HG03565 (cell line): ENCODE results near the gene CLDN34.

Experiments used
- ATAC-seq: cut with Tn5 transposase; IDR thresholded peaks from one replicate; pipeline ENCODE4 v1.9.1; 2021; ENCODE audit warnings: mild to moderate bottlenecking, moderate library complexity; ENCODE audit not compliant: unreplicated experiment

CLDN34 gene

DNA sequence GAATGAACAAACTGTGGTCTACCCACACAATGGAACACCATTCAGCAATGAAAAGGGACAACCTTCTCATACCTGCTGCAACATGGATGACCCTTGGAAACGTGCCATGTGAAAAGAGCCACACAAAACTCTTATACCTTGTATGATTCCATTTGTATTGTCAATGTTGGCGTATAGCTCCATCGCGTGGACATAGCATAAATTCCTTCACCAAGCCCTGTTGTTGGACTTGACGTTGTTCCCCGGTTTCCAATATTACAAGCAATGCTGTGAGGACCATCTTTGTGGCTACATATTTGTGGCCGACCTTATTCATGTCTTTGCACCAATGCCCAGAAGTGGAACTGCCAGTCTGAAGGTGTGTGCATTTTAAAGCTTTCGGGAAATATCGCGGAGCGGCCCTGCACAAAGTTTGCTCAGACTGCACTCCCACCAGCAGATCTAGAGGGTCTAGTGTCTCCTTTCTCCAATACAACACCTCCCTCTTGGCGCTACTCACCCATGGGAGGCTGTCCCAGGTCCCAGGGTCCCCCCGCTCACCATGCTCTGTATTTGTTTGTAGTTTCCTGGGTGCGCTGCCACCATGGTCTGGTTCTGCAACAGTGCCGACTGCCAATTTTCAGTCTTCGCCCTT, at the start of gene CLDN34:
TSS of gene CLDN34 (plus strand) at position 584 of the 634 bp plus-strand sequence. CDS start at position 584, 0 bp downstream.
- ATAC-seq, result no peak

DNA sequence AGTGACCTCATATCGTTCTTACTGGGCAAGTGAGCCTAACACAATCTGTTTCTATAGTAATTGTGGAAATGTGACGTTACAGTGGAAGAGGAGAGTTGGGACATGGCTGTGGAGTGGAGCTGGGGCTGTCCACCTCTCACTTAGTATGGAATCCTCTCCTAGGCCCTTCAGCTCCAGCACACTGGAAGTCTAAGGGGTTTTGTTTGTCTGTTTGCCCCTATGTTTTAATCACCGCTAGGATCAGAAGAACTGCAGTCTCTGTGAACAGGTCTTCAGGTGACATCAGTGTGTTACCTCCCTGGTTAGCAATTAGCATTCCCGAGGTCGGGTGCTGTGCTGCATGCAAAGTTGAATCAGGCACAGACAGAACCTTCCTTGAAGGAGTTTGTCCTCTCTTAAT, 49.3 kb upstream of the CLDN34 start:
- ATAC-seq, result no peak

- no peak for ATAC-seq
These were observed 47.5 kb upstream of the CLDN34 start for GRCh38 chrX:9919632-9920172.

- no peak for ATAC-seq
These were observed 45.8 kb upstream of the CLDN34 start for GRCh38 chrX:9921407-9921806.

- no peak for ATAC-seq
These were observed 43.8 kb upstream of the CLDN34 start for GRCh38 chrX:9923357-9923756.

DNA sequence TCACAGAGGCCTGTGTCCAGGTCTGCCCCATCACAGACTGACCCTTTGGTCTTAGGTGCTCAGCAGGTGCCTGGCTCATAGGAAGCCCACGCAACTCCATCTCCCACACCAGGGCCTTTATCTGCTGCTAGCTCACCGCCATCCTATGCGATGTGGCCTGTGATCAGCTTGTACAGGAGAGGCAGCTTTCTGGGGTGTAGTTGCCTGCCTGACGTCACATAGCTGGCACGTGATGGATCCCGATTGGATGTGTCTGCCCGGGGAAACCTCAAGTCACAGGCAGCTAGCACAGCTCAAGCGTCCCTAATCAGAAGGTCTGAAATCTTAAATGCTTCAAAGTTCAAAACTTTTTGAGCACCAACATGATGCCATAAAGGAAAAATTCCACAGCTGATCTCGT, 41.2 kb upstream of the CLDN34 start:
- ATAC-seq, result no peak

- ATAC-seq, result no peak
These were observed 39.3 kb upstream of the CLDN34 start for GRCh38 chrX:9927698-9928482.

DNA sequence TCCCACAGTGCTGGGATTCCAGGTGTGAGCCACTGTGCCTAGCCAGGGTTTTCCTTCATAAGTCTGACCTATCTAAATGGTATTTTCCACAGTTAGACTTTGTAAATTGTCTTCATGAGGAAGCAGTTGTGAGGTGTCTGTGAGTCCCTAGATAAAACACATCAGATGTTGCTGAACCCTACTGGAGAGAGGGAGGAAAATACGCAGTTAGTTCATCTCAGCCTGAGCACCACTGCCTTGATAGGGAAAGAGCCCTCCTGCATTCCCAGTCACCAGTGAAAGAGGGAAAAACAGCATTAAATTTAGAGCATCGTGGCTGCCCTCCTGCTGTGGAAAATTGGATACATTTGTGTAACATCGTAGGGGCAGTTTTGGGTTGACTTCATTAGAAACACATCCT, 31.7 kb upstream of the CLDN34 start:
- ATAC-seq, result no peak

GRCh38 chrX:9937761-9938160, 29.4 kb upstream of the CLDN34 start:
- ATAC-seq, result no peak

DNA sequence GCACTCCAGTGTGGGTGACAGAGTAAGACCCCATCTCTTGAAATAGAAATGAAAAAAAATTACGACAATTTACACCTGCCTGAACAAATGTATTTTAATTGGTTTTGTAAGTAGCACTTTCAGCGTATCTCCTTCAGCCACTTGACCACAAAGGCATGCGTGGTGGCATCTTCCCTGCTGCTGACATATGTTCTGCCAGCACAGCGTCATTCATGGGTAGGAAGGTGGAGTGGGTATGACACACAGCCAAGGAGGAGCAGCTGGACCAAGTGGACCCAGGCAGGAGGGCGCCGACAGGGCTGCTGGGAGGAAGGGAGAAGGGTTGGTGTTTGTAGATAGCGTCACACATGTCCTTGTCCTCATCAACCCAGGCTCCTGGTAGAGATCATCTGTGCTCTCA, 28.6 kb upstream of the CLDN34 start:
- no peak for ATAC-seq

GRCh38 chrX:9940421-9940820, 26.7 kb upstream of the CLDN34 start:
- no peak for ATAC-seq

GRCh38 chrX:9942086-9942485, 25.1 kb upstream of the CLDN34 start:
- peak; percentile 90 for ATAC-seq

GRCh38 chrX:9943420-9943819, 23.7 kb upstream of the CLDN34 start:
- no peak for ATAC-seq

- no peak for ATAC-seq
These were observed 19.9 kb upstream of the CLDN34 start for GRCh38 chrX:9947131-9947794.

- ATAC-seq, result no peak
These were observed 18.8 kb upstream of the CLDN34 start for GRCh38 chrX:9948406-9948805.

GRCh38 chrX:9952300-9952699, 14.9 kb upstream of the CLDN34 start:
- ATAC-seq, result no peak

DNA sequence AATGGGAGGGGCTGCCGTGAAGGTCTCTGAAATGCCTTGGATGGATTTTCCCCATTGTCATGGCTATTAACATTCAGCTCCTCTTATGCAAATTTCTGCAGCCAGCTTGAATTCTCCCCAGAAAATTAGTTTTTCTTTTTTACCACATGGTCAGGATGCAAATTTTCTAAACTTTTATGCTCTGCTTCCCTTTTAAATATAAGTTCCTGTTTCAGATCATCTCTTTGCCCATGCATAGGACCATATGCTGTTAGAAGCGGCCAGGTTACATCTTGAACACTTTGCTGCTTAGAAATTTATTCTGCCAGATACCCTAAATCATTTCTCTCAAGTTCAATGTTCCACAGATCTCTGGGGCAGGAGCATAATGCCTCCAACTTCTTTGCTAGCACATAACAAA, 13.8 kb upstream of the CLDN34 start:
- no peak for ATAC-seq

- ATAC-seq, result no peak
These were observed 11.7 kb upstream of the CLDN34 start for GRCh38 chrX:9955506-9955905.

- ATAC-seq, result no peak
These were observed 9.4 kb upstream of the CLDN34 start for GRCh38 chrX:9957743-9958142.

GRCh38 chrX:9958183-9958582, 9.0 kb upstream of the CLDN34 start:
- no peak for ATAC-seq

DNA sequence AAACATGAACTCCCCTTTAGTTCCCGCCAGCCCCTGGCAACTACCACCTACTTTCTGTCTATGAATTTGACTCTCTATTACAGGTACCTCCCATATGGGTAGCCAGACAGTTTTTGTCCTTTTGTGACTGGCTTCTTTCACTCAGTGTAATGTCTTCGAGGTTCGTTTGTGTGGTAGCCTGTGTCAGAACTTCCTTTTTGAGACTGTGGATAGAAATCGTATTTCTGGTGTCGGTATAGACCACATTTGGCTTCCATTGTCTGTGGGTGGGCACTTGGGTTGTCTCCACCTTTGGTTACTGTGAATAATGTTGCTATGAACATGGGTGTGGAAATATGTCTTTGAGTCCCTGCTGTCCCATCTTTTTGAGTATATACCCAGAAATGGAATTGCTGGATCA, 5.4 kb upstream of the CLDN34 start:
- no peak for ATAC-seq

GRCh38 chrX:9977635-9978034, 10.5 kb downstream of the CLDN34 start:
- ATAC-seq, result no peak
